ENCODE results near the gene ZBTB21. TPM values are rescaled to one million over a fixed set of nuclear protein-coding genes. Genes with fewer than 3 reads are reported as not detected.
"Not testable (repeated sequence)": the region's sequence is repeated elsewhere in the genome, so short reads cannot be mapped to it uniquely, and the experiment has no call there.

ZBTB21 gene
- total RNA-seq, 2 experiments from 2014 or later, result 34.1 to 37.8 TPM

GRCh38 chr21:42002421-42002958 is 7.7 kb downstream of the ZBTB21 start:
- ChIA-PET CTCF (interaction anchor here (0.9 to 2.1 kb wide), 5 partner anchors 11 to 123 kb away, joined by 3 to 6 read pairs (median 3); partner anchors contain the start of gene PRDM15), POLR2A (interaction anchor here (1.0 kb wide), 1 partner anchor 22 kb away, joined by 3 read pairs; no protein-coding TSS in a partner anchor)

- CTCF ChIA-PET, result interaction anchor here (0.9 to 2.1 kb wide), 4 partner anchors 12 to 115 kb away, joined by 3 to 6 read pairs (median 3); no protein-coding TSS in a partner anchor
Measured at GRCh38 chr21:42001781-42002180, 8.4 kb downstream of the ZBTB21 start.

GRCh38 chr21:42000908-42001307 is 9.3 kb downstream of the ZBTB21 start:
- ChIA-PET POLR2A (no interaction called here), CTCF (interaction anchor here (2.1 kb wide), 1 partner anchor 116 kb away, joined by 6 read pairs; no protein-coding TSS in a partner anchor)

More at GRCh38 chr21:42001781-42002180, 8.4 kb downstream of the ZBTB21 start:
- POLR2A ChIA-PET, result interaction anchor here (1.0 kb wide), 1 partner anchor 22 kb away, joined by 3 read pairs; no protein-coding TSS in a partner anchor

GRCh38 chr21:41997657-41998056 is 12.5 kb downstream of the ZBTB21 start:
- CTCF ChIA-PET, result no interaction called here
- POLR2A ChIA-PET, result no interaction called here

- POLR2A ChIA-PET, result no interaction called here
Measured at GRCh38 chr21:41995577-41995976, 14.6 kb downstream of the ZBTB21 start.

GRCh38 chr21:41994613-41995012 is 15.5 kb downstream of the ZBTB21 start:
- CTCF ChIA-PET, result interaction anchor here (1.7 kb wide), 1 partner anchor 123 kb away, joined by 3 read pairs; no protein-coding TSS in a partner anchor
- POLR2A ChIA-PET, result not testable (repeated sequence)

More at GRCh38 chr21:41995577-41995976, 14.6 kb downstream of the ZBTB21 start:
- CTCF ChIA-PET, result no interaction called here

DNA sequence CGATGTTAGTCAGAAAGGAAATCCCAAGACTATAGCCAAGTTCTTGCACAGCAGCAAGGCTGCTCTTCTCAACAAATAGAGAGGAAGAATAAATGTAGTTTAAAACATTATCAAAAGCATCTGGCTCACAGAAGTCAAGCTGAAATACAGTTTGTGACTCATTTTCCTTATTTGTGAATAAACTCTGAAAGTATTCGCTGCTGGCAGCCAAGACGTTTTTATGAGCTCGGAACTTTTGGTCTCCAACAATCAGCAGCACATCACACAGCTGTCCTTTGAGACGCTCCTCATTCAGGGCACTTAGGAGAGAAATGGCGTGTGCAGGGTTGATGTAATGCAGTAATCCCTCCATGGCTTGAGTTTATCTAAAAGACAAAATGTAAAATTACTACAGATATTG is 16.4 kb downstream of the ZBTB21 start:
- CTCF ChIA-PET, result interaction anchor here (1.7 kb wide), 1 partner anchor 124 kb away, joined by 3 read pairs; no protein-coding TSS in a partner anchor
- POLR2A ChIA-PET, result no interaction called here

GRCh38 chr21:41992576-41992975 is 17.6 kb downstream of the ZBTB21 start:
- POLR2A ChIA-PET, result no interaction called here
- CTCF ChIA-PET, result no interaction called here

DNA sequence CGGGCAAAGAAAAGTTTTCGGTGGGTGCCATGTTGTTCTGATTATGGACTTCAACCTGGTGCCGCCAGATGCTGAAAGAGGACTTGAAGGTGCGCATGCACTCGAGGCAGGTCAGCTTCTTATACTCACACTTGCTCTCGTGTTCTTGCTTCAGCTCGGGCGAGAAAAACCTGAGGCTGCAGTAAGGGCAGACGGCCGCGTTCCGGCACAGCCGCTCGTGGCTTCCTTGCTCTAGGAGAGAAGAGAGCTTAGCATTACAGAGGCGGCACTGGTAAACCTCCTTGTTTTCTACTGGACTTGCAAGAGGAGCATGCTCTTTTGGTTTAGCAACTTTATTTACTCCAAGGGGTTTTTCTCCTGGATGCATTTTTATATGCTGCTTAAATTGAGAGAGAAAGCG is 18.5 kb downstream of the ZBTB21 start:
- CTCF ChIA-PET, result no interaction called here
- POLR2A ChIA-PET, result no interaction called here

DNA sequence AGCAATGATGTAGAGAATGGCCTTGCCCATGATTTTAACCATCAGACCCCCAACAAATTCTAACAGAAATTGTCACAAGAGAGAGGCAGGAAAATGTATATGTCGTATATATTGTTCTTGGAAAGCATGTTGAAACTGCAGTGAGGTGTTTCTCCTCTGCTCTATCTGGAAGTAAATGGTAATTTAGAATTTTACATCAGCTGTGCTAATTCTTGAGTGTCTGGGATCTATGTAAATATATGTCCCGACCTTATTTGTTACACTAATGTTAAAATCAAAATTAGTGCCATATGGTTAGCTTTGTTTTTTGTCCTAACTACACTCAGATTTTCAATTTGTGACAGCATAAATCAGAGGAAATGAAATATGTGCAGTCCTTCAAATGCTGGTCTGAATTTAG is 20.5 kb downstream of the ZBTB21 start:
- ChIA-PET POLR2A (no interaction called here), CTCF (no interaction called here)

- ChIA-PET CTCF (no interaction called here), POLR2A (no interaction called here)
Measured at GRCh38 chr21:41987310-41987709, 22.9 kb downstream of the ZBTB21 start.

GRCh38 chr21:41985662-41986416 is 24.3 kb downstream of the ZBTB21 start:
- POLR2A ChIA-PET, result no interaction called here
- CTCF ChIA-PET, result no interaction called here

GRCh38 chr21:41983229-41983628 is 26.9 kb downstream of the ZBTB21 start:
- CTCF ChIA-PET, result no interaction called here
- POLR2A ChIA-PET, result no interaction called here

GRCh38 chr21:41980561-41980960 is 29.6 kb downstream of the ZBTB21 start:
- CTCF ChIA-PET, result interaction anchor here (0.9 kb wide), 1 partner anchor 16 kb away, joined by 4 read pairs; no protein-coding TSS in a partner anchor

GRCh38 chr21:41979751-41980369 is 30.3 kb downstream of the ZBTB21 start:
- POLR2A ChIA-PET, result interaction anchor here (0.6 to 0.8 kb wide), 2 partner anchors 22 to 27 kb away, joined by 3 to 4 read pairs; no protein-coding TSS in a partner anchor

More at GRCh38 chr21:41980561-41980960, 29.6 kb downstream of the ZBTB21 start:
- POLR2A ChIA-PET, result interaction anchor here (0.8 kb wide), 1 partner anchor 22 kb away, joined by 3 read pairs; no protein-coding TSS in a partner anchor

DNA sequence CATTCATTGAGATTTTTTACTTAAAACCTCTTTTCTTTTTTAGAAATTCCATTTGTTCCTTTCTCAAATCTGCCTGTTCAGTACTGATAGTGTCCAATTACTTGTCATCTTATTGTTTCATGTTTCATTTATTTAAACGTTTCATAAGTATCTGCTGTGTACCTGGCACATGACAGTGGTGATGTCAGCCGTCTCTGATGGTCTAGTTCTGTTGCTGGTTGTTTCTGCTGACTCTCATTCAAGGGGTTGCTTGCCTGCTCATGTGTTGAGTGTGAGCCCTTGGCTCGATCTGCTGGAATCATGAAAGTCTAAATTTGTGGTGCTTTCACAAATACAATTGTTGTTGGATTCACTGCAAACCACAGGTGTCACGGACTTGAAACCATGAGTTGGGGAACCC is 30.8 kb downstream of the ZBTB21 start:
- POLR2A ChIA-PET, result interaction anchor here (0.6 kb wide), 1 partner anchor 27 kb away, joined by 4 read pairs; no protein-coding TSS in a partner anchor
- CTCF ChIA-PET, result no interaction called here

More at GRCh38 chr21:41979751-41980369, 30.3 kb downstream of the ZBTB21 start:
- CTCF ChIA-PET, result no interaction called here

GRCh38 chr21:41977034-41977950 is 32.9 kb downstream of the ZBTB21 start:
- CTCF ChIA-PET, result no interaction called here
- POLR2A ChIA-PET, result no interaction called here

DNA sequence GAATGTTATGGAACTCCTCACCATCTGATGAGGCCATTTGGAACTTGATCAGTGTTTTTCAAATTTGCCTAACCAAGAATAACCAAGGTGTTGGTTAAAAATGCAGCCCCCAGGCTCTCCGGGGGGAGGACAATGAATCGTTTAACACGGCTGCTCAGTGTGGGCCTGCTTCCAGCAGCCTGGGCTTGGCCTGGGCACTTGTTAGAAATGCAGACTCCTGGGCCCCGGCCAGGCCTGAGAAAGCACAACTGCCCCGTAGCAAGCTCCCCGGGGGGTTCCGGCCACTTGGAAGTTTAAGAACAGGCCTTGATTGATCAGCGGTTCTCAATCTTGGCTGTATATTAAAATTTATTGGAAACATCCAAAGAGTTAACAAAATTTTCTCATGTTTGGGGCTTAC is 33.5 kb downstream of the ZBTB21 start:
- CTCF ChIA-PET, result no interaction called here
- POLR2A ChIA-PET, result no interaction called here
